ENCODE data around the gene SDK1. TPM values are rescaled to one million over a fixed set of nuclear protein-coding genes. Genes with fewer than 3 reads are reported as not detected.

The SDK1 gene
- total RNA-seq, 4 donors from 2014 or later, result 2.0 to 9.3 (median 3.8) TPM

DNA sequence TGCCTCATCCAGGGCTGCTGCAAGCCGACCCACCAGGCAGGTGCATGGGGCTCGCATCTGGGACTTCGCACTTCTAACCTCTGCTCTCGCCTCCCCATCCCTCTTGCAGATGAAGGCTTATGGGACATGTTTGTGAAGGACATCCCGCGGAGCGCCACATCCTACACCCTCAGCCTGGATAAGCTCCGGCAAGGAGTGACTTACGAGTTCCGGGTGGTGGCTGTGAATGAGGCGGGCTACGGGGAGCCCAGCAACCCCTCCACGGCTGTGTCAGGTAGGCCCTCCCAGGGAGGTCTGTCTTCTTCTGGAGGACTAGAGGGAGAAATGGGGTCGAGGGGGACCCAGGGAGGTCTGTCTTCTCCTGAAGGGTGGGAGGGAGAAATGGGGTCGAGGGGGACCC, 932.1 kb downstream of the SDK1 start:
- TF ChIP-seq POLR2A (IDR thresholded peaks at IDR 0.05), result no peak
- TF ChIP-seq, protein P1, sequence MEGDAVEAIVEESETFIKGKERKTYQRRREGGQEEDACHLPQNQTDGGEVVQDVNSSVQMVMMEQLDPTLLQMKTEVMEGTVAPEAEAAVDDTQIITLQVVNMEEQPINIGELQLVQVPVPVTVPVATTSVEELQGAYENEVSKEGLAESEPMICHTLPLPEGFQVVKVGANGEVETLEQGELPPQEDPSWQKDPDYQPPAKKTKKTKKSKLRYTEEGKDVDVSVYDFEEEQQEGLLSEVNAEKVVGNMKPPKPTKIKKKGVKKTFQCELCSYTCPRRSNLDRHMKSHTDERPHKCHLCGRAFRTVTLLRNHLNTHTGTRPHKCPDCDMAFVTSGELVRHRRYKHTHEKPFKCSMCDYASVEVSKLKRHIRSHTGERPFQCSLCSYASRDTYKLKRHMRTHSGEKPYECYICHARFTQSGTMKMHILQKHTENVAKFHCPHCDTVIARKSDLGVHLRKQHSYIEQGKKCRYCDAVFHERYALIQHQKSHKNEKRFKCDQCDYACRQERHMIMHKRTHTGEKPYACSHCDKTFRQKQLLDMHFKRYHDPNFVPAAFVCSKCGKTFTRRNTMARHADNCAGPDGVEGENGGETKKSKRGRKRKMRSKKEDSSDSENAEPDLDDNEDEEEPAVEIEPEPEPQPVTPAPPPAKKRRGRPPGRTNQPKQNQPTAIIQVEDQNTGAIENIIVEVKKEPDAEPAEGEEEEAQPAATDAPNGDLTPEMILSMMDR (IDR thresholded peaks at IDR 0.05), result no peak
- no peak for DNase-seq
- no peaks in the 10 kb centered on the region for H3K9me3 ChIP-seq
- H3K4me3 ChIP-seq, result no peak overlapping the region
- H3K27me3 ChIP-seq, result no peaks in the 10 kb centered on the region
- intact Hi-C loops (cut with DNase I), result no loop called here
- no peaks in the 10 kb centered on the region for H3K36me3 ChIP-seq
- no peaks in the 10 kb centered on the region for H3K4me1 ChIP-seq
- WGBS, 2 donors, result 88 to 89% methylated on average over 8 to 13 of the region's 15 CpGs
- H3K27ac ChIP-seq, result no peak overlapping the region

DNA sequence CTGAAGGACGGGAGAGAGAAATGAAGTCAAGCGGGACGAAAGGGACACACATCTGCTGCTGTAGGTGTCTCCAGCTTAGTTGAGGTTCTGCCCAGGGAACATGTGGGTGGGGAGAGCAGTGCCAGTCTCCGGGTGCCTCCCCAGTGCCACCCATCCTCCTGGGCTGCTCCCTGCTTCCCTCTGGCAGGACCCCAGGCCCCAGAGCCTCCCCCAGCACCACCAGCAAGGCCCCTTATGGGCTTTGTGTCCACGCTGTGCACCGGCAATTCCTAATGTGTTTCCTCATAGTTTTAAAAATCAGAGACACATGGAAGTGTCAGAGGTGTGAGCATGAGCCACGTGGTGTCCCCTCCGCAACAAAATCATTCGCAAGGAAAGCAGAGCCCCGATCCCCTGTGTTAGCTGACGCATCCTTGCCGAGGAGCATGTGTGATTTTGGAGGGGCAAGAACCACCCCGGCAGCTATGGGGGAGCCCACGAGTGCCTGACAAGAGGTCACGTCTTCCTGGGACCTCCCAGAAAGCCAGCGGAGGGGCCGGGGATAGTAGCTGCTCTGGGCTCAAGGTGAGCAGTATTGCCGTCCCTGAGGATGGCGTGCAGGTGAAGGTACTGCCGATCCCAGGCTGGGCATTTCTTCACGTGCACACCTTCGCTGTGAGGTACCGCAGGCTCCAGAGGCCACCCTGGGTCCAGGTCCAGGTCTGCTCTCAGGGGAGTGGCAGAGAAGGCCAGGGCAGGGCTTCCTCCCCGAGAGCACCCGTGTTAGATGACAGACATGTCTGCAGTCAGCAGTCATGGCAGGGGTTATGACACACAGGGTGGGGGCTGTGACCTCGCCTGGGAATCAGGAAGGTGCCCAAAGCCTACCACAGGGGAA, 932.8 kb downstream of the SDK1 start:
- 91 to 92% methylated on average over 12 to 13 of the region's 26 CpGs for WGBS, 2 donors
- intact Hi-C loops (cut with DNase I), result no loop called here

DNA sequence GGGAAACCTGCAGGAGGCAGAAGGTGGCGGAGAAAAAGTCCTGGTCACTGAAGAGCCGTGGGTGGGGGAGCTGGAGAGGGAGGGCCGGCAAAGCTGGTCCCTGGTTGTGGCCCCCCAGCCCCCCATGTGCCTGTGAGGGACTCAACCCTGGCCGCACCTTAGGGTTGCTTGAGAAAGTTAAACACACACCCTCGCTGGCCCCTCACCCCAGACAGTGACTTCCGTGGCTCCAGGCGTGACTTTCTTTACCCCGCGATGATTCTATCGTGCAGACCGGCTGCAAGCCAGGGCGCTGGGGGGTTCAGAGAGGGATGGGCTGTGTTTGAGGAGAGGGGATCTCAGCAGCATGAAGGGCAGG, 933.4 kb downstream of the SDK1 start:
- no peak for DNase-seq
- Histone ChIP-seq H3K27ac (no peak overlapping the region), H3K9me3 (no peaks in the 10 kb centered on the region), H3K4me3 (no peak overlapping the region), H3K36me3 (no peaks in the 10 kb centered on the region), H3K4me1 (no peaks in the 10 kb centered on the region), H3K27me3 (no peaks in the 10 kb centered on the region)
- no peak for TF ChIP-seq POLR2A (IDR thresholded peaks at IDR 0.05)
- TF ChIP-seq, protein P1 (IDR thresholded peaks at IDR 0.05), result no peak
- WGBS, 2 donors, result 90 to 92% methylated on average over 2 to 8 of the region's 12 CpGs
- intact Hi-C loops (cut with DNase I), result no loop called here

More for the DNA sequence above, 932.8 kb downstream of the SDK1 start:
- no peak for TF ChIP-seq POLR2A (IDR thresholded peaks at IDR 0.05)
- TF ChIP-seq, protein P1 (IDR thresholded peaks at IDR 0.05), result no peak
- Histone ChIP-seq H3K36me3 (no peaks in the 10 kb centered on the region), H3K4me1 (no peaks in the 10 kb centered on the region), H3K27me3 (no peaks in the 10 kb centered on the region), H3K9me3 (no peaks in the 10 kb centered on the region), H3K27ac (no peak overlapping the region), H3K4me3 (no peak overlapping the region)
- no peak for DNase-seq

DNA sequence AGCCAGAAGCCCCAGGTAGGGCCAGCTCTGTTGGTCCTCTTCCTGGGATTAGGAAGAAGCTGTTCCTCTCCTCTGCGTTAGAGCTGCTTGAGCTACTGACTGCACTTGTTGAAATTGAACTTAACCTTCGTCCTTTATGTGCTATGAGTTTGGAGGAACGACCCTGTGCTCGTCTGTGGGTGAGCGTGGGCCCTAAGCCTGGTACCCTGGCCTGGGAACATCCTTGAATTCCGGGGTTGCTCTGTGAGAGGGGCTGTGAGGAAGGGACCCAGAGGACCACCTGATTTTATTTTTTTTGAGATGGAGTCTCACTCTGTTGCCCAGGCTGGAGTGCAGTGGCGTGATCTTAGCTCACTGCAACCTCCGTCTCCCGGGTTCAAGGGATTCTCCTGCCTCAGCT, 933.8 kb downstream of the SDK1 start:
- DNase-seq, result no peak
- intact Hi-C loops (cut with DNase I), result no loop called here
- no peaks in the 10 kb centered on the region for H3K9me3 ChIP-seq
- WGBS, 2 donors, result 90 to 92% methylated on average over 7 to 8 of the region's 9 CpGs
- no peaks in the 10 kb centered on the region for H3K36me3 ChIP-seq
- H3K4me3 ChIP-seq, result no peak overlapping the region
- H3K4me1 ChIP-seq, result no peaks in the 10 kb centered on the region
- H3K27me3 ChIP-seq, result no peaks in the 10 kb centered on the region
- H3K27ac ChIP-seq, result no peak overlapping the region
- TF ChIP-seq, protein P1 (IDR thresholded peaks at IDR 0.05), result no peak
- TF ChIP-seq POLR2A (IDR thresholded peaks at IDR 0.05), result no peak

DNA sequence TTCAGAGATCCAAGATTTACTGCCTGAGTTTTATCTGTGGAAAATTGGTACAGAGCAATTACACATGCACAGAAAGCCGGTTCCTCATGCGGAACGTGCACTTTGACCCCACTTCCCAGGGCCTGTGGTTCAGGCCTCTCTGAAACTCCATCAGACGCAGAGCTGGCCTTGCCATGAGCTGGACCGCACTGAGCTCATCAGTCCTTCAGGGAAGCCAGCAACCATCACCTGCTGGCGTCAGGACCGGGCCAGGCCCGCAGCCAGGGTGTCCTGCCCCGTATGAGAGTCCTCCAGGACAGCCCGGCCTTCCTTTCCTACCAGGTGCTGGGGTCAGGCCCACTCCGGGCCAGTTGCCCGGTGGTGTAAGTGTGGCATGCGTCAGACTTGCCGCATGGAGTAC, 934.5 kb downstream of the SDK1 start:
- Histone ChIP-seq H3K36me3 (no peaks in the 10 kb centered on the region), H3K27me3 (no peaks in the 10 kb centered on the region), H3K27ac (no peak overlapping the region), H3K4me1 (no peaks in the 10 kb centered on the region), H3K4me3 (no peak overlapping the region), H3K9me3 (no peaks in the 10 kb centered on the region)
- TF ChIP-seq, protein P1 (IDR thresholded peaks at IDR 0.05), result no peak
- TF ChIP-seq POLR2A (IDR thresholded peaks at IDR 0.05), result no peak
- intact Hi-C loops (cut with DNase I), result no loop called here
- 93 to 96% methylated on average over 5 to 10 of the region's 14 CpGs for WGBS, 2 donors
- no peak for DNase-seq
